Subcutaneous abdominal adipose tissue (tissue), 5 donors: ENCODE results near the gene G3BP1.

Experiments used
- H3K27ac ChIP-seq: one replicate; pipeline ENCODE4 v1.7.0; 2013; ENCODE audit warnings: low read depth, mild to moderate bottlenecking, inconsistent platforms, low read length, moderate library complexity
- H3K27me3 ChIP-seq, 5 donors: one replicate each; pipeline ENCODE4 v1.7.0; 2013; ENCODE audit warnings: low read length in 5 of 5, inconsistent platforms in 1 of 5; ENCODE audit not compliant: control insufficient read depth in 5 of 5, insufficient read depth in 4 of 5
- H3K36me3 ChIP-seq, 5 donors: one replicate each; pipeline ENCODE4 v1.7.0; 2013; ENCODE audit warnings: low read length in 5 of 5; ENCODE audit not compliant: control insufficient read depth in 5 of 5, insufficient read depth in 5 of 5
- H3K4me1 ChIP-seq, 5 donors: one replicate each; pipeline ENCODE4 v1.7.0; 2013; ENCODE audit warnings: low read length in 5 of 5, mild to moderate bottlenecking in 3 of 5, moderate library complexity in 1 of 5; ENCODE audit not compliant: control insufficient read depth in 5 of 5, insufficient read depth in 5 of 5
- H3K4me3 ChIP-seq, 5 donors: one replicate each; pipeline ENCODE4 v1.7.0; 2013; ENCODE audit warnings: low read length in 5 of 5, low read depth in 1 of 5
- H3K9ac ChIP-seq, 5 donors: one replicate each; pipeline ENCODE4 v1.7.0; 2013; ENCODE audit warnings: low read length in 5 of 5, mild to moderate bottlenecking in 4 of 5, moderate library complexity in 3 of 5
- H3K9me3 ChIP-seq, 5 donors: one replicate each; pipeline ENCODE4 v1.7.0; 2013; ENCODE audit warnings: low read length in 5 of 5; ENCODE audit not compliant: control insufficient read depth in 5 of 5
- donor health status: healthy.
- donor health status: healthy.
- donor health status: healthy.
- donor health status: healthy.
- donor health status: healthy.

G3BP1 gene

GRCh38 chr5:151750121-151750520 lies 21.6 kb upstream of the G3BP1 start:
- H3K9ac ChIP-seq = peak overlapping the region in 2 of 5 donors; percentile 54 to 59
- H3K27ac ChIP-seq = peak overlapping the region; percentile 94
- peaks cover 0 to 14% (median 8%) of the 10 kb centered on the region in 5 donors for H3K36me3 ChIP-seq
- H3K4me1 ChIP-seq = peaks cover 7 to 52% (median 32%) of the 10 kb centered on the region in 5 donors
- H3K4me3 ChIP-seq = no peak overlapping the region
- H3K9me3 ChIP-seq = peaks cover 0 to 4% (median 0%) of the 10 kb centered on the region in 5 donors
- no peaks in the 10 kb centered on the region for H3K27me3 ChIP-seq

- no peak overlapping the region for H3K9ac ChIP-seq
- H3K27me3 ChIP-seq = no peaks in the 10 kb centered on the region
- peaks cover 0 to 4% (median 0%) of the 10 kb centered on the region in 5 donors for H3K9me3 ChIP-seq
- H3K4me1 ChIP-seq = peaks cover 2 to 44% (median 24%) of the 10 kb centered on the region in 5 donors
- peaks cover 0 to 4% (median 0%) of the 10 kb centered on the region in 5 donors for H3K36me3 ChIP-seq
- peak overlapping the region; percentile 59 for H3K27ac ChIP-seq
- H3K4me3 ChIP-seq = no peak overlapping the region
These were observed 20.7 kb upstream of the G3BP1 start for GRCh38 chr5:151751091-151751490.

GRCh38 chr5:151751593-151751992 lies 20.2 kb upstream of the G3BP1 start:
- peaks cover 0 to 4% (median 0%) of the 10 kb centered on the region in 5 donors for H3K9me3 ChIP-seq
- peak overlapping the region; percentile 59 for H3K27ac ChIP-seq
- H3K36me3 ChIP-seq = no peaks in the 10 kb centered on the region
- H3K9ac ChIP-seq = no peak overlapping the region
- H3K4me1 ChIP-seq = peaks cover 0 to 44% (median 24%) of the 10 kb centered on the region in 5 donors
- no peaks in the 10 kb centered on the region for H3K27me3 ChIP-seq
- no peak overlapping the region for H3K4me3 ChIP-seq

GRCh38 chr5:151755383-151755782 lies 16.4 kb upstream of the G3BP1 start:
- Histone ChIP-seq H3K9me3 (peaks cover 0 to 4% (median 0%) of the 10 kb centered on the region in 5 donors), H3K4me3 (no peak overlapping the region), H3K27me3 (no peaks in the 10 kb centered on the region), H3K9ac (no peak overlapping the region), H3K4me1 (peaks cover 3 to 51% (median 38%) of the 10 kb centered on the region in 5 donors), H3K27ac (no peak overlapping the region), H3K36me3 (no peaks in the 10 kb centered on the region)

- peak overlapping the region; percentile 80 for H3K27ac ChIP-seq
These were observed 14.3 kb upstream of the G3BP1 start for GRCh38 chr5:151757233-151758140.

GRCh38 chr5:151758141-151758429 lies 13.7 kb upstream of the G3BP1 start:
- Histone ChIP-seq H3K27ac (peak overlapping the region; percentile 80), H3K9ac (peak overlapping the region; percentile 81 to 94 (median 88)), H3K36me3 (no peaks in the 10 kb centered on the region), H3K4me1 (peaks cover 3 to 46% (median 36%) of the 10 kb centered on the region in 5 donors), H3K4me3 (peak overlapping the region; percentile 83 to 92 (median 88)), H3K9me3 (peaks cover 0 to under 1% (median 0%) of the 10 kb centered on the region in 5 donors), H3K27me3 (no peaks in the 10 kb centered on the region)

More at GRCh38 chr5:151757233-151758140, 14.3 kb upstream of the G3BP1 start:
- Histone ChIP-seq H3K36me3 (no peaks in the 10 kb centered on the region), H3K9ac (peak overlapping the region; percentile 81 to 94 (median 88)), H3K4me3 (peak overlapping the region; percentile 83 to 92 (median 88)), H3K27me3 (no peaks in the 10 kb centered on the region), H3K4me1 (peaks cover 3 to 46% (median 36%) of the 10 kb centered on the region in 5 donors), H3K9me3 (peaks cover 0 to 4% (median 0%) of the 10 kb centered on the region in 5 donors)

- H3K36me3 ChIP-seq = no peaks in the 10 kb centered on the region
- peak within 1 kb of the TSS; percentile 80 for H3K27ac ChIP-seq
- peak within 1 kb of the TSS; percentile 81 to 94 (median 88) for H3K9ac ChIP-seq
- H3K9me3 ChIP-seq = no peaks in the 10 kb centered on the region
- H3K27me3 ChIP-seq = no peaks in the 10 kb centered on the region
- H3K4me1 ChIP-seq = peaks cover 3 to 41% (median 34%) of the 10 kb centered on the region in 5 donors
- H3K4me3 ChIP-seq = peak within 1 kb of the TSS; percentile 83 to 92 (median 88)
These were observed 13.1 kb upstream of the G3BP1 start, which contains the start of gene ATOX1 for GRCh38 chr5:151758430-151759241. Gene ATOX1, minus strand, starts transcription at chr5:151758631. Its CDS starts 80 bp downstream, at chr5:151758551.

- Histone ChIP-seq H3K36me3 (no peaks in the 10 kb centered on the region), H3K4me3 (no peak overlapping the region), H3K4me1 (peaks cover 0 to 2% (median 0%) of the 10 kb centered on the region in 5 donors), H3K27ac (no peak overlapping the region), H3K9me3 (no peaks in the 10 kb centered on the region), H3K9ac (no peak overlapping the region), H3K27me3 (no peaks in the 10 kb centered on the region)
These were observed 7.0 kb upstream of the G3BP1 start for GRCh38 chr5:151764801-151765200.

GRCh38 chr5:151766975-151767374 lies 4.8 kb upstream of the G3BP1 start:
- peaks cover 4 to 16% (median 13%) of the 10 kb centered on the region in 5 donors for H3K4me1 ChIP-seq
- H3K36me3 ChIP-seq = no peaks in the 10 kb centered on the region
- no peaks in the 10 kb centered on the region for H3K27me3 ChIP-seq
- H3K9ac ChIP-seq = no peak overlapping the region
- H3K9me3 ChIP-seq = no peaks in the 10 kb centered on the region
- no peak overlapping the region for H3K27ac ChIP-seq
- no peak overlapping the region for H3K4me3 ChIP-seq
